ENCODE results near the gene ELFN2.

- TF ChIP-seq ZFP37 (tag by site-specific recombination; IDR thresholded peaks at IDR 0.05) = no peak
- TF ChIP-seq CTCF (tag by site-specific recombination; IDR thresholded peaks at IDR 0.05) = no peak
- no peak for TF ChIP-seq GFI1B (tag by site-specific recombination; IDR thresholded peaks at IDR 0.05)
Observed at GRCh38 chr22:37319469-37319868, 107.8 kb downstream of the ELFN2 start.
